ENCODE data around the gene MRPL28. TPM values are rescaled to one million over a fixed set of nuclear protein-coding genes. Genes with fewer than 3 reads are reported as not detected.

The MRPL28 gene
- total RNA-seq, 1 experiment from 2014 or later = 91.2 TPM

DNA sequence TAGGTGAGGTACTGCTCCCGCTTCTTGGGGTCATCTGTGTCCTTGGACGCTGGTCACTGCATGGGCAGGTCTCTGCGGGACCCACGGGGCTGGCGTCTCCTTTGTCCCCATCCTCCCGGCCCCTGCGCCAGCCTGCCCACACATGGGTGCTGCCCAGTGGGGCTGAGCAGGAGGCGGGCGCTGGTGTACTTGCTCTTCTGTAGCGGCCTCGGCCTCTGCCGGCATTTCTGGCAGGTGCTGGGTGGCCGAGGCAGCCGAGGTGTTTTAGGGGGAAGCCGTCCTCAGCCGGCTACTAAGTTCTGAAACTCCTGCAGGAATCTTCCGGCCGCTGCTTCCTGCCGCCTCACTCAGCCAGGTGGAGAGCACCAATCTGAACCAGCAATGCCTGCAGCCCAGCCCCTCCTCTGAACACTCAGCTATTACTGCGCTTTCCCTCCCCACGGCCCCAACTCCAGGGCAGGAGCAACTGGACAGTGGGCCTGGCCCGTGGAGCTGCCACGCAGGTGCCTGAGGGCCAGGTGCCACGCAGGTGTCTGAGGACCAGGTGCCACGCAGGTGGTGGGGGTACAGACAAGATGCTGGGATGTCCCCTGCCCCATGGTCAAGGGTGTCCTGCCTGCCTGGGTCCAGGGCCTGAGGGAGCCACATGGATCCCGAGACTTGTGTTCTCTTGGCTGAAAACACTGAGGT, 41.4 kb upstream of the MRPL28 start:
- ChIA-PET CTCF (no interaction called here), POLR2A (no interaction called here)
- H3K4me3 ChIP-seq (ENCODE audit: low read depth, low read length) = no peak overlapping the region
- BruUV-seq (replicated peaks) = TSS peak; percentile 26
- H3K4me1 Mint-ChIP-seq (ENCODE audit: low read depth, unreplicated experiment) = no peaks in the 10 kb centered on the region
- no peaks in the 10 kb centered on the region for H3K27me3 Mint-ChIP-seq (ENCODE audit: insufficient read depth, unreplicated experiment)
- TF ChIP-seq, protein P1, sequence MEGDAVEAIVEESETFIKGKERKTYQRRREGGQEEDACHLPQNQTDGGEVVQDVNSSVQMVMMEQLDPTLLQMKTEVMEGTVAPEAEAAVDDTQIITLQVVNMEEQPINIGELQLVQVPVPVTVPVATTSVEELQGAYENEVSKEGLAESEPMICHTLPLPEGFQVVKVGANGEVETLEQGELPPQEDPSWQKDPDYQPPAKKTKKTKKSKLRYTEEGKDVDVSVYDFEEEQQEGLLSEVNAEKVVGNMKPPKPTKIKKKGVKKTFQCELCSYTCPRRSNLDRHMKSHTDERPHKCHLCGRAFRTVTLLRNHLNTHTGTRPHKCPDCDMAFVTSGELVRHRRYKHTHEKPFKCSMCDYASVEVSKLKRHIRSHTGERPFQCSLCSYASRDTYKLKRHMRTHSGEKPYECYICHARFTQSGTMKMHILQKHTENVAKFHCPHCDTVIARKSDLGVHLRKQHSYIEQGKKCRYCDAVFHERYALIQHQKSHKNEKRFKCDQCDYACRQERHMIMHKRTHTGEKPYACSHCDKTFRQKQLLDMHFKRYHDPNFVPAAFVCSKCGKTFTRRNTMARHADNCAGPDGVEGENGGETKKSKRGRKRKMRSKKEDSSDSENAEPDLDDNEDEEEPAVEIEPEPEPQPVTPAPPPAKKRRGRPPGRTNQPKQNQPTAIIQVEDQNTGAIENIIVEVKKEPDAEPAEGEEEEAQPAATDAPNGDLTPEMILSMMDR (IDR thresholded peaks at IDR 0.05; ENCODE audit: insufficient read depth in 1 of 2, low read depth in 1 of 2, low read length in 1 of 2, severe bottlenecking in 1 of 2, unreplicated experiment in 1 of 2) = no peak
- peaks cover 2% of the 10 kb centered on the region; the same call in 1 of the 2 replicates for H3K36me3 ChIP-seq (ENCODE audit: control insufficient read depth, insufficient read depth, low read length)
- no peak for DNase-seq
- no peaks in the 10 kb centered on the region; the same call in 1 of the 2 replicates for H3K4me1 ChIP-seq
- no peak overlapping the region for H3K4me3 Mint-ChIP-seq (ENCODE audit: unreplicated experiment)
- H3K27me3 ChIP-seq (replicated peaks; ENCODE audit: control insufficient read depth, insufficient read depth, low read length) = no peaks in the 10 kb centered on the region
- peaks cover 25% of the 10 kb centered on the region for H3K36me3 Mint-ChIP-seq (ENCODE audit: insufficient read depth, unreplicated experiment)
- intact Hi-C loops (cut with micrococcal nuclease; ENCODE audit: unreplicated experiment) = no loop called here
- H3K9me3 ChIP-seq = no peaks in the 10 kb centered on the region
- no peak overlapping the region for H3K27ac Mint-ChIP-seq (ENCODE audit: unreplicated experiment)
- H3K9me3 Mint-ChIP-seq (ENCODE audit: unreplicated experiment) = no peaks in the 10 kb centered on the region

DNA sequence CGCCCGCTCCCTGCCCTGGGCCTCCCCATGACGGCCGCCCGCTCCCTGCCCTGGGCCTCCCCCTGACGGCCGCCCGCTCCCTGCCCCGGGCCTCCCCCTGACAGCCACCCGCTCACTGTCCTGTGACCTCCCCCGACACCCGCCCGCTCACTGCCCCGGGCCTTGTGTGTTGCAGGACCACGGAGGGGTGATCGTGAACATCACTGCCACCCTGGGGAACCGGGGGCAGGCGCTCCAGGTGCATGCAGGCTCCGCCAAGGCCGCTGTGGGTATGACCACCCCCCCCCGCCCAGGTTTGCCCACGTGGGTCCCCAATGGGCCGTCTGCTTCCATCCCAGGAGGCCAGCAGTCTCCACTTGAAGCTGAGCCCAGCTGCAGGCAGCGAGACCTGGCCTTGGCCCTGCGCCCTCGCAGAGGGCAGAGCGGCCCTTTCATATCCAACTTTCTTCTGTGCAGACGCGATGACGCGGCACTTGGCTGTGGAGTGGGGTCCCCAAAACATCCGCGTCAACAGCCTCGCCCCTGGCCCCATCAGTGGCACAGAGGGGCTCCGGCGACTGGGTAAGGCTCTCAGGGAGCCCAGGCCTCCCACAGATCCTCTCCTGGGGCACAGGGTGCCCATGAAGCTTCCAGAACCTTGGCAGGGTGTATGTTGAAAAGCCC, 40.3 kb upstream of the MRPL28 start:
- ChIA-PET POLR2A (no interaction called here), CTCF (interaction anchor here (0.6 kb wide), 1 partner anchor 9 kb away, joined by 9 read pairs; no protein-coding TSS in a partner anchor)
- Mint-ChIP-seq H3K27me3 (ENCODE audit: insufficient read depth, unreplicated experiment) (no peaks in the 10 kb centered on the region), H3K4me1 (ENCODE audit: low read depth, unreplicated experiment) (peaks cover 1% of the 10 kb centered on the region), H3K9me3 (ENCODE audit: unreplicated experiment) (no peaks in the 10 kb centered on the region), H3K27ac (ENCODE audit: unreplicated experiment) (no peak overlapping the region), H3K4me3 (ENCODE audit: unreplicated experiment) (no peak overlapping the region), H3K36me3 (ENCODE audit: insufficient read depth, unreplicated experiment) (peaks cover 28% of the 10 kb centered on the region)
- Histone ChIP-seq H3K9me3 (no peaks in the 10 kb centered on the region), H3K27me3 (replicated peaks; ENCODE audit: control insufficient read depth, insufficient read depth, low read length) (no peaks in the 10 kb centered on the region), H3K36me3 (ENCODE audit: control insufficient read depth, insufficient read depth, low read length) (peaks cover 2% of the 10 kb centered on the region; the same call in 1 of the 2 replicates), H3K4me3 (ENCODE audit: low read depth, low read length) (no peak overlapping the region), H3K4me1 (peaks cover 7% of the 10 kb centered on the region)
- intact Hi-C loops (cut with micrococcal nuclease; ENCODE audit: unreplicated experiment) = no loop called here
- TF ChIP-seq, protein P1 (IDR thresholded peaks at IDR 0.05; ENCODE audit: insufficient read depth in 1 of 2, low read depth in 1 of 2, low read length in 1 of 2, severe bottlenecking in 1 of 2, unreplicated experiment in 1 of 2) = no peak
- BruUV-seq (replicated peaks) = no TSS peak
- DNase-seq = no peak

DNA sequence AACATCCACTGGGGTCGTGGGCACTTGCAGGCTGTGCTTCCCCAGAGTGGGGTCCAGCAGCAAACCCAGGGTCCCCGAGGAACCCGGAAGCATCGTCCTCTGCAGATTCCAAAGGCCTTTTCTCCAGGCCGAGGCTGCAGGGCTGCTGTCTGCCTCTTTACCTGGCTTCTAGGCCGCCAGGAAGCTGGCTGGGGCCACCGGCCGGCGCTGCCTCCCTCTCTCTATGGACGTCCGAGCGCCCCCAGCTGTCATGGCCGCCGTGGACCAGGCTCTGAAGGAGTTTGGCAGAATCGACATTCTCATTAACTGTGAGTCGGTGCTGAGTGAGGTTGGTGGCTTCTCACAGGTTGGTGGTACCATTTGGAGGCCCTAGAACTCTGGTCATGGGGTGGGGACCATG, 36.9 kb upstream of the MRPL28 start:
- Mint-ChIP-seq H3K4me1 (ENCODE audit: low read depth, unreplicated experiment) (peaks cover 7% of the 10 kb centered on the region), H3K36me3 (ENCODE audit: insufficient read depth, unreplicated experiment) (peaks cover 30% of the 10 kb centered on the region), H3K4me3 (ENCODE audit: unreplicated experiment) (no peak overlapping the region), H3K9me3 (ENCODE audit: unreplicated experiment) (no peaks in the 10 kb centered on the region), H3K27me3 (ENCODE audit: insufficient read depth, unreplicated experiment) (no peaks in the 10 kb centered on the region), H3K27ac (ENCODE audit: unreplicated experiment) (no peak overlapping the region)
- CTCF ChIA-PET = no interaction called here
- DNase-seq = no peak
- Histone ChIP-seq H3K4me1 (peaks cover 30% of the 10 kb centered on the region), H3K36me3 (ENCODE audit: control insufficient read depth, insufficient read depth, low read length) (peaks cover 2% of the 10 kb centered on the region; the same call in 1 of the 2 replicates), H3K27me3 (replicated peaks; ENCODE audit: control insufficient read depth, insufficient read depth, low read length) (no peaks in the 10 kb centered on the region), H3K4me3 (ENCODE audit: low read depth, low read length) (no peak overlapping the region), H3K9me3 (no peaks in the 10 kb centered on the region)
- intact Hi-C loops (cut with micrococcal nuclease; ENCODE audit: unreplicated experiment) = no loop called here
- BruUV-seq (replicated peaks) = no TSS peak
- POLR2A ChIA-PET = no interaction called here
- TF ChIP-seq, protein P1 (IDR thresholded peaks at IDR 0.05; ENCODE audit: insufficient read depth in 1 of 2, low read depth in 1 of 2, low read length in 1 of 2, severe bottlenecking in 1 of 2, unreplicated experiment in 1 of 2) = no peak
